T1000 (cell line): ENCODE data around the gene NOC4L.

Experiments
- DNase-seq: peaks from one replicate; lab custom pipeline; 2025; ENCODE audit warnings: mixed read lengths; lab: John Stamatoyannopoulos, UW

NOC4L gene

GRCh38 chr12:132170094-132170636 lies 25.9 kb downstream of the NOC4L start:
- DNase-seq: no peak

- no peak for DNase-seq
Measured at GRCh38 chr12:132170637-132171292, 26.5 kb downstream of the NOC4L start.

- no peak for DNase-seq
Measured at GRCh38 chr12:132171293-132171967, 27.2 kb downstream of the NOC4L start.

GRCh38 chr12:132171968-132172521 lies 27.8 kb downstream of the NOC4L start:
- DNase-seq: no peak

- no peak for DNase-seq
Measured at GRCh38 chr12:132172619-132173018, 28.4 kb downstream of the NOC4L start.

GRCh38 chr12:132173135-132174014 lies 29.1 kb downstream of the NOC4L start:
- DNase-seq: no peak

- DNase-seq: no peak
Measured at GRCh38 chr12:132174015-132174838, 30.0 kb downstream of the NOC4L start.

- DNase-seq: no peak
Measured at GRCh38 chr12:132174839-132175490, 30.7 kb downstream of the NOC4L start.

- no peak for DNase-seq
Measured at GRCh38 chr12:132175496-132176384, 31.5 kb downstream of the NOC4L start.

GRCh38 chr12:132176385-132176919 lies 32.2 kb downstream of the NOC4L start:
- DNase-seq: no peak

- no peak for DNase-seq
Measured at GRCh38 chr12:132176920-132177551, 32.8 kb downstream of the NOC4L start.

- no peak for DNase-seq
Measured at GRCh38 chr12:132178316-132178715, 34.1 kb downstream of the NOC4L start.

- no peak for DNase-seq
Measured at GRCh38 chr12:132178801-132179401, 34.6 kb downstream of the NOC4L start.

GRCh38 chr12:132179431-132180362 lies 35.4 kb downstream of the NOC4L start:
- no peak for DNase-seq

- no peak for DNase-seq
Measured at GRCh38 chr12:132180648-132181546, 36.6 kb downstream of the NOC4L start.

GRCh38 chr12:132181570-132182200 lies 37.4 kb downstream of the NOC4L start:
- DNase-seq: no peak
